GM19025 (cell line): Measurements from ENCODE around the gene ZSWIM6.

Source experiments
- ATAC-seq: cut with Tn5 transposase; IDR thresholded peaks from one replicate; pipeline ENCODE4 v1.9.1; 2021; ENCODE audit warnings: mild to moderate bottlenecking, low read depth, moderate library complexity; ENCODE audit not compliant: unreplicated experiment

ZSWIM6 gene

DNA sequence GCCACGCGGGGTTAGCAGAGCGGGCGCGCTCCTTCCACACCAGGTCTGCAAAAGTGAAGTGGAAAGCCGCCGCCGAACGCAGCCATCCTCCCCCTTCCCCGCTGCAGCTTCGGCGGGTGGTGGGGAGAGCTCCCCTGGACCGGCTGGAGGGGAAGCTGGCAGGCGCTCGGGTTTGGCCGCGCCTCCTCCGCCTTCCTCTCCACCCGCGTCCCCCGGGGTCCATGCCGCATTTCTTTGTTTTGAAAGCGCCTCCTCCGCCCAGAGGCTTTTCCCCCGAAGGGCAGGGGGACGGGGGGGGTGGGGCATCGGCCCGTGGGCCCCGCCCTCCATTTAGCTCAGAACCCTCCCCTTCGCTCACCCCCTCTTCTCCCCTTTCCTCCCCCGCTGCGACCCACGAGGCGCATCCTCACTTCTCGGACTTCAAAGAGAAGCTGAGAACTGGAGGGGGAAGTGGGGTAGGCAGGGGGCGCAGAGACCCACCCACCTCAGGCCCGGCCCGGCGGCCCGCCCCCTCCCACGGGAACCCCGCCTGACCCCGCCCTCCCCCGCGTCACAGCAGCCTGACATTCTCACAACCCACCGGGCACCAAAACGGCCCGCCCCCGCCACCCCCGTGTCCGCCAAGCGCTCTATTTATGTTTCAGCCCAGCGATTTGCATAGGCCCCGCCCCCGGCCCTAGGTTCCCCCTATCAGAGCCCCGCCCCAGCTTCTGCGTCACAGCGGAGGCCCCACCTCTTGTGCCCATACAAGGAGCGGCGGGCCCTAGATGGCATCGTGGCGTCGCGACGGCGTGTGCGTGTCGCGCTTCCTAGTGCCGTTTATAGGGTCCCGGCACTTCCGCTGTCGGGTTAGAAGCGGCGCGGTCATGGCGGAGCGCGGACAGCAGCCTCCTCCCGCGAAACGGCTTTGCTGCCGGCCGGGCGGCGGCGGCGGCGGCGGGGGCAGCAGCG is at the start of gene ZSWIM6:
Gene ZSWIM6 (plus strand): TSS at position 852 of the 951 bp plus-strand sequence. CDS start 15 bp downstream, at position 867.
- ATAC-seq, result peak; percentile 57

DNA sequence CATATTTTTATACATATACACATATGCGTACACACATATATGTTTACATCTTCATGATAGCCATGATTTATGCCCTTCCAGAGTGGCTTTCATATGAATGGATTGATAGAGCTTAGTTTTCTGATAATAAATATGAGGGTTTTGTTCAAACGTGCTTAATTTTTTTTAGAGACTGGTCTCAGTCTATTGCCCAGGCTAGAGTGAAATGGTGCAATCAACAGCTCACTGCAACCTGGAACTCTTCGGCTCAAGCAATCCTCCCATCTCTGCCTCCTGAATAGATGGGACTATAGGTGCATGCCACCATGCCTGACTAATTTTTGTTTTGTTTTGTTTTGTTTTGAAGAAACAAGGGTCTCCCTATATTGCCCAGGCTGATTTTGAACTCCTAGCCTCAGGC is 48.6 kb upstream of the ZSWIM6 start:
- no peak for ATAC-seq

DNA sequence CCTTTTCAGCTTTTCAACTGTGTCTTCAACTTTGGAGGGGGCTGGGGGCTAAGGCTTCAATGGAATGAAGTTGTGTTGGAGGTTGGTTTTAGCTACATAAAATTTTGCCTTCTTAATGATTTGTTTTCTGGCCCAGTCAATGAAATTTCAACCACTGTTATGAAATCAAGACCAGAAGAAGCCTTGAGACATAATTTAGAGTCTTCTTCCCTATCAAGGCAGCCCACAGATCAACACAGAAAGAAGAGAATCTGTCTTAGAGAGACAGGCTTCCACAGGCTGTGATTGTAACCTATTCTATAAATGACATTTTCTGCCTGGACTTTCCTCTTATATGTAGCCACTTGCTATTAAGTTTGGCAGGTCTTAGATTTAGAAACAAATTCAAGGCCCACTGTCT is 46.5 kb upstream of the ZSWIM6 start:
- ATAC-seq, result no peak

DNA sequence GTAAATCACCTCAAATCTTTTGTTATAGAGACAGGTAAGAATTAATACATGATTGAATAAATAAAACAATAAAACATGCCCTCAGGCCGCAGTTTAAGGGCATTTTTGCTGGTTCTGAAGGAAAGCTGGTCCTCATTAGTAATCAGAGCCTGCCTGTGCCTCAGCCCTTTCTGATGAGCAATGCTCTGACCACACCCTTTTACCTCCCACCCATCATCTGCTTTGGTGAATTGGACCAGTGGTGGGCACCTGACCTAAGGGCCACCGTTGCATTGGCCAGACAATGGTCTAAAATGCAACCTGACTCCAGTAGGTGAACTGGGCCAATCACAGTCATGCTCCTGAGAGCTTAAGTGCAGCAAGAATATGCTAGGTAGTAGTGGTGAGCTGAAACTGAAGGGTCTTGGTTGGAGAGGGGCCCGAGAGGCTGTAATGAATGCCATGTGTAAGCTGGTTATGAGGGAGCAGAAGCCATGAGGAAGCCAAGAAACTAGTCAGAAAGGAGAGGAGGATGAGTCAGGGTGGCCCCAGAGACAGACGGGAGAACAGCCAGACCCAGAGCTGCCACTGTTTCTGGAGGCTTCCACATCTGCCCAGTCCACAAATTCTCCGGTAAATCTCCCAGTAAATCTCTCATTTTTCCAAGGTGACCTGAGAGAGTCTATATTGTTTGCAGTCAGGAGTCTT is 45.5 kb upstream of the ZSWIM6 start:
- no peak for ATAC-seq

DNA sequence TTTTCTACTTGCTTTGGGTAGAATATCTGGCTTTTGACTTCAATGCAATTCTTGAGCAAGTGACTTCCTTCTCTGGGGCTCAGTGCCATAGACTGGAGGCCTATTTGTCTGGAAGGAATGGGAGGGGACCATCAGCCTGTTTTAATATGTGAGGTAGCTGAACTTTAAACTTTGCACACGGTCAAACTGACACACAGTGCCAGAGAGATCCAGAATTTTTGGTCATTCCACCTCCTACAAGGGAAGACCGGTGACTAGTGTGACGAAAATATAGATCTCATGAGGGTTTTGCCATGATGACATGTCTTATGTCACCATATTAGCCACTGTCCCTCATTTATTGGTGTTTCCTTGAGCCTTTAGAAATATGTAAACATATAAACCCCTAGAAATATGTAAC is 44.6 kb upstream of the ZSWIM6 start:
- no peak for ATAC-seq

DNA sequence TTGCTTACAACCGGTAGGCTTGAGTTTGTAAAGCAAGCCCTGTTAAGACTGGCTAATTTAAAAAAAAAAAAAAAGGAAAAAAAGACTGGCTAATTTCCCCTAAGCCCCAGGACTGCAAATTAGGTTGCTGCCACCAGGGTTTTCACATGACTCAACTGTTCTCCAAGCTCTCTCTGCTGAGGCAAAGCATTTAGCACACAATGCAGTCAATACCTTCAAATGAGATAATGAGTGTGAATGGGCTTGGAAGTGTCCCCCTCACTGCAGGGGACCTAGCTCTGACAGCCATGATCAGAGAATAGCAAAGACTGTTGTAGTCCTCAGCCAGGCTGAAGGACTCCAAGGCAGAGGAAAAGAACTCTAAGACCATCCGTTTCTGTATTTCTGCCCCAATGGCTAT is 42.8 kb upstream of the ZSWIM6 start:
- ATAC-seq, result no peak

DNA sequence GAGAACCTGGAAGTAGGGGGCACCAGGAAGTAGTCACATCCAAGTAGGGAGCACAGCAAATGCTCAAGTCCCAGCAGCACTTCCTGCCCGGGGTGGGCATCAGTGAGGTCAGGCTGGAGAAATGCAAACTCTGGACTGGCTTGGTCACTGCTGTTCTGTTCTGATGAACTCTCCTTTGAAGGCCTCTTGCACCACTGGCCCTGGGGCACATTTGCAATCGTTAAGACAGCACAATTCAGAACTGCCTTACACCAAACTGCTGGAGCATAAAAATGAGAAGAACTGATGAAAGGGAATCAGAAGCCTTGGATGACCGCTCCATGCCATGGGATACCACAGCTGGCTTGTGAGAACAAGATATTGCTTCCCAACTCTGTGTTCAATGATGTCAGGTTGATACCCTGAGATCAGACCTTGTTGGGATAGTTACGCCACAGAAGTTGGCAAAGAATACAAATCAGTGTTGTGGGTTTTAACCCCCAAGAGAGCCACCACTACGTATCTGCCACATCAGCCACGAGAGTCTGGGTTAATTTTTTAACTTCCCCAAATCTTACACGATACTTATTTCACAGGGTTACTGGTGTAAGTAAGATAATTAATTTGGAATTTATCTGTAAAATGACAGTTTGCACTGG is 42.3 kb upstream of the ZSWIM6 start:
- ATAC-seq, result no peak

DNA sequence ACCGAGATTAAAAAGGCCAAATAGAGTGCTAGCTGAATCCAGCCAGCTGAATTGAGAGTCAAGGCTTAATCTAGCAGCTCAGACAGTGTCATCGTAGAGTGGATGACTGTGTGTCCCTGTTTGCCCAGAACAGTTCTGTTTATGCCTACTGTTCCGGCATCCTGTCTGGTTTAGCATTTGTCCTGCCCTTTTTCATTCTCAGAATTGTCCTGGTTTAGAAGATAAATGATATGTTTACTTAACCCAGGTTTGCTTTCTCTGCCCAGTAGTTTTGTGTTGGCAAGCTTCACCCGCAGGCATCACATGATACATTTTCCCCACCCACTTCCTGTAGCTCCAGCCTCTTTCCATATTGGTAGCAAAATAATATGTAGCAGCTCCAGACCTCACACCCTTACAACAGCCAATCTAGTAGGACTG is 41.3 kb upstream of the ZSWIM6 start:
- ATAC-seq, result no peak

DNA sequence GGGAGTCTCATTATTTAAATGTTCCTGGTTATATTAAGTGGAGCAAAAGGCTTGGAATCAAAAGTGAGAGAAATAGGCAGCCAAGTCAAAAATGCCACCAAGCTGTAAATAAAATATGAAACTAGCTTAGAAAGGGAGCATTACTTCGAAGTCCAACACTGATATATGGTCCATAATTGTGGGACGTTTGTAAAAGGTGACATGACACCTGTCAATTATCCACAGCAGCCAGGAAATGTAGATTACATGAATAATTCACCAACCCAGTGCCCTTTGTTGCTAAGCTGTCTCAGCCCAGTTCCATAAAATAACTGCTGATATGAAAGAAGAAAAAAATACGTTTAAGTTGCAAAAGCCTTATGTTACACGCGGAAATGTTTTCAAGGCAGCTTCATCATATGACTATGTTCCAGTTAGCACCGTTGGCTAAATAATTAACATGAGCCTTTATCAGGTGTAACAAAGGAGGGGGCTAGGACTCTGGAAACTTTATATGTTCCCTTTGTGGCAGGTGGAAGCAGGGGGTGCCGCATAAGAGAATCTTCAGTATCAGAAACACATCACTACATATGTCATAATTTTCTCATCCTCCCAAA is 39.9 kb upstream of the ZSWIM6 start:
- ATAC-seq, result no peak

DNA sequence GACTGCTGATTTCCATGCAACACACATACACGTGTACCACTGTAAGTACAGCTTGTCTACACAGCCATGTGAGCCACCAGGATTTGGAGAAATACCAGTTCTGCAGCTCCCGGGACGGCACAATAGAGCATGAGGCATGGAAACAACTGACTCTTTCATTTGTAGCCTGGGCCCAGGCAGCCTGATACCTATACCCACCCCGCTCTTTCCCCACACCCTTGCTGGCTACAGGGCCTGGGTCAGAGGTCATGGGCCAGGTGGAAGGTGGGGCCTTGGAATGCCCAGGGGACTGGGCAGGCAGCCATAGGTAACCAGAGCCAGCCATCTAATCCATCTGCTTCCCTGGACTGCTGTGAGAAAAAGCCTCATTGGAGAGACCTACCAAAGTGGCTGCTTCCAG is 39.0 kb upstream of the ZSWIM6 start:
- no peak for ATAC-seq

DNA sequence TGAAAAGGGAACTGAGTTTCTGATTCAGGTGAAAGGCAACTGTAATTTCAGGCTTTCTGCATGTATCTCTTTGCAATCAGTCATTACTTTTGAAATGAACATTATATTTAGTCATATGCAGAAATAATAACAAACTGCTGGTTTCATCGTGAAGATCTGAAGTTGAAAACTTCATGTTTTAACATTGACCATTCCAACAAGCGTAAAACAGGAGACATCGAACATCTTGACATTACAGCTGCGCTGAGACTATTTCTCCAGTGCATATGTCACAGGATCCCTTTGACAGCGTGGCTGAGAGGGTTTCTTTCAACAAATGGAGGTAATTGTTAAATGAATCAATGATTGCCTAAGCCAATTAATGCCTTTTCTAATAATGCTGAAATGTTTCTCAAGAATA is 38.2 kb upstream of the ZSWIM6 start:
- no peak for ATAC-seq

DNA sequence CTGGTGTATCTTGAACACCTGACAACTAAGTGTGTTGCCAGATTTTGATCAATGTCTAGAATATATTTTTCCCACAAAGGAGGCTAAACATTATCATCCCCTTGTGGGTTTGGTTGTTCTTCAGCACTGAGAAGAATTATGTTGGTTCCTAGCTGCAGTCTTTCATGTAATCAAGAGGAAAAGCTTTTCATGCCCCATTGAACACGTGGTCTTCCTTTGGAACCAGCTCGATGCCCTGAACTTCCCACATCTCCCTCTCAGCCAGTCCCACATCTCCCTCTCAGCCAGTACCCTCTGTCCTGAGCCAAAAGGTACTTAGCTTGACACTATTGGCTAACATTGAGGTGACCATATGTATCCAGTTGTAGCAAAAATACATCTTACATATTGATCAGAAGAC is 36.7 kb upstream of the ZSWIM6 start:
- no peak for ATAC-seq

DNA sequence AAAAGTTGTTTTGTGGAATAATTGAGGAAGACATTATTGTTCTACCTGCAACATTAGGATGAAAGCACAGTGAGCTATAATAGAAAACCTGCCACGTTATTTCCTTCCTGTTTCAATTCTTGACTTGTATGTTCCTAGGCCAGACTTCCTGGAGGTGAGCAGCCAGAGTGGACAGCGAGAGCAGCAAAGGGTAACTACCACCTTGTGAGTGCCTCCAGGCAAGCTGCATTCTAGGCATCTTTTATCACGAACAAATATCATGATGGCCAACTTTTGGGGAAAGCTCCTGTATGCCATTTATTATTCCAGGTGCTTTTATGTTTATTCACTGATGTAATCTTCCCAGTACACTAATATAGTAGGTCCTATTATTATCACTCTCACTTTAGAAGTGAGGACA is 34.0 kb upstream of the ZSWIM6 start:
- no peak for ATAC-seq

DNA sequence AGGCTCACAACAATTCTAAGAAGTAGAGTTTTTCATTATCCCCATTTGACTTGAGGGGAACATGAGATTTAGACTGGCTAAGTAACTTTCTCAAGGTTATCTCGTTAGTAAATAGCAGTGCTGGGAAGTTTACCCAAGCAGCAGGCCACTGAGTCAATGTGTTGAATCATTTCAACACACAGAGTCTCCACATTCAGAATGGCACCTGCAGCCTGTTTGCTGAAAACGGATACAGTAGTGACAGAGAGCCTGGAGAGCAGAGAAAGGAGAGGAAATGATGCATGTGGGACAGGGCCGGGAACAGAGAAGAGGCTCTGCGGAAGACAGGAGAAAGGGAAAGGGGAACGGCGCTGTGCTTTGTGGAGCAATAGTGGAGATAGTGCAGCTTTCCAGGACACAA is 33.5 kb upstream of the ZSWIM6 start:
- no peak for ATAC-seq

DNA sequence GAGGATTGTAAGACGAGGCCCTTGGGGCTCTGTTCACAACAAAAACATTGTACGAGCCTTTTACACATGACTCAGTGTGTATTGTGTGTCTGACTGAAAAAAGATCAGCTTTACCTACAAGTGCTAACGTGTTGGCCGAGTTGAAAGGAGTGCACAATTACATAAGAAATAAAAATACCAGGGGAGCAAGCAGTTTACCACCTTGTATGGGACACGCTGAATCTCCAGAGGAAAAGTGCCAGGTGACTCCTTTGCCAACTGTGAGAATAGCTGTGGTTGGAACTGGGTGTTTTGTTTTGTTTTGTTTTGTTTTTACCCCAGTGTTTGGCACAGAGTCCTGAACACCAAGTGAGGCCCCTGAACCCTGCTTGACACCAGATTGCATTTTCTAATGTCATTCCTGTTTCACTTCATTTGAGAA is 32.8 kb upstream of the ZSWIM6 start:
- no peak for ATAC-seq

DNA sequence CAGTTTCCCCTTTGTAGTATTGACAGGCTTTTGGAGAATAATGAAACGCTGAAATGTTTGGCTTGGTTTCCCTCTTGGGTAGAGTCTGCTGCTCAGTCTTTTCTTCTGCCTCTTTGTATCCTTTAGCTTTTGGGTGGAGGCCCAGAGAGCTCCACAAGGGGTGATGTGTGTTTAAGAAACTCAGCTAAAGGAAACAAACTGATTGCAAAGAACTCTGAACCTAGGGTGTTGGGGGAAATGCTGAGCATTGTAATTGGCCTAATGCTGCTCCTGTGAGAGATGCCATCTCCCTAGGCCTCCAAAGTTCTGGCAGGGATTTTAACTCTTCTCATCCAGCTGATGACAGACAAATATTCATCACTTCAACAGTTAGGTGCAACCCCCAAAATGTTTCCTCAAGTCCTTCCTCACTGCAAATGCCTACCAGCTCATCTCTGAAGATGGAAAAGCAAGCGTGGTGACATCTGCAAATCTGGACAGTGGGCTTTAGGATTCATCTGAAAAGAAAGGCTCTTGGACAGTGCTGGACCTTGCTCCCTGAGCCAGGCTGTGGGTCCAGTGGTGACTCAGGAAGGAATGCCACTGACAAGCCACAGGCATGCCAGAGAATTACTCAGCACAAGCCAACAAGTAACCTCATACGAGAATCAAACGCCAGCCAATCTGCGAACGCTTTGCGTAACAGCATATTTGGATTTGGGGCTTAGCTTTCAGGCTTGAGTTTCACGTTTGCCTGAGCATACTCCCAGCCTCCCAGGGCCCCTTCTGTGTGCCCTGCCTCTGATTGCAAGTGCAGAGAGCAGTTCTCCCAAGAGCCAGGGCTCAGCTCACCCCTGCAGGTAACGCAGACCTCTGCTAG is 30.5 kb upstream of the ZSWIM6 start:
- ATAC-seq, result no peak

DNA sequence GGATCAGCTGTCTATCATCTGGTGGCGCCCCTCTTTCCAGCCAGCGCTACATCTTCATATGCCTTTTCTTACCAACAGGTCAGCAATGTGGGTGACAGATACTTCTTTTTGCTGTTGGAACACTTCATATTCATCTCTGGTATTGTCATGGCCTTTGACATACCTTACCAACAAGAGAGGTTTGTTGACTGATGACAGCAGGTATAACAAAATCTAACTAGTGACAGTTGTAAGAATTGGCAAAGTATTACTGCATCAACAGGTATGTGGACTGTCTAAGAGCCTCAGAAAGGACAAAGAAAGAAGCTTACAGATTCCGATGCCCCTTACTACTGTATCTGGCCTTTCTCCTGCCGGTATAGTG is 29.9 kb upstream of the ZSWIM6 start:
- ATAC-seq, result no peak

DNA sequence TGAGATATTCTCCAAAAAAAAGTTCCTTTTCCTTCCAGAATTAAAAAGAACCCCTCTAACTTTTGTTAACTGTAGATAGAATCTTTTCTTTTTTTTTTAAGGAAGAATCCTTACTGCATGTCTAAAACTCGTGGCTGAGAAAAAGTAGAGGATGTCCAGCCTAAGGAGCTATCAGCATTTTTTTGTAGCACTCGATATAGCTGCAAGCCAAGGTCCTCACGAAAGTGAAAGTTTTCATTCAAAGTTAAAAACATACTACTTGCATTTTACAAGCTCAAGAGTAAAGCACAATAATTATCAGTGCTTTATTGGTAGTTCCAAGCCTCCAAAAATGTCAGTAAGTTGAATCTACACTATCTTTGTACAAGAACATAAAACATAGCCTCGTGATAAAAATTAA is 28.7 kb upstream of the ZSWIM6 start:
- ATAC-seq, result no peak

DNA sequence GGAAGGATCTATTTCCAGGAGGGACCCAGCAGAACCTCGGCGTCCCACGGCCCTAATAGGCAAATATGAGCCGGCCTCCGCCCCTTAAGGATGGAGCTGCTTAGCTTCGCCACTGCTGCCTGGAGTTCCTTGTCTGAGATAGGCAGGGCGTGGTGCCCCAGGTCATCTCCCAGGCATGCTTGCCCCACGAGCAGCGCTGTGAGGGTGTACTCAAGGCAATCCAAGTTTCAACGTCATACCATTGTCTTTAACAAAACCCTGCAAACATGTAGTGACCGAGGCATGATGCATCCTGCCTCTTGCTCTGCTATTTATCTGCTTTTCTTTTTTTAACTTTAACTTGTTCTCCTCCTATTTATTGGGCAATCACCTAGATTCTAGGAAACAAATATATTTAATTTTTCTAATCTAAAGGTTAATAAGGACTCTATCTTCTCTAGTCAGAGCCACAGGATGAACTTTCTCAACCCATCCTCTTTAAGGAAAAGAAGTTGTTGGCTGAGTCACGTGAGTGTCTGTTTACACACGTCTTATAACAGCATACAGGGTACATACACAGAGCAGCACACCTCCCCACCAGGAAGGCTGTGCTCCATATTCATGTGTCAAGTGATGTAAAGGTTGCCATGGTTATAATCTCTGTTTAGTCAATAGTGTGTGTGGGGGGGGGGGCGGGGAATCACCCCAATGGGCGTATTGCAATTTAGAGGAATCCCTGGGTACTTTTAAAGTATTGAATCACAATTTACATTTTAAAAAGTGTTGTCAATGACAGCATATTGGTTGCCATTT is 27.3 kb upstream of the ZSWIM6 start:
- ATAC-seq, result no peak
